Endothelial cell of umbilical vein (primary cell): Measurements from ENCODE around the gene STAB2. TPM values are rescaled to one million over a fixed set of nuclear protein-coding genes. Genes with fewer than 3 reads are reported as not detected.

ENCODE experiments used
- BruUV-seq: library from RNA; stranded (reverse); fragments of 400-500 nt; replicated peaks from 2 replicates; lab custom pipeline; 2021; lab: Mats Ljungman, UMichigan
- CTCF ChIA-PET: fragments of 300-600, 350-600 bp; sonication (Branson Sonifier 250); formaldehyde crosslinking; loops from one replicate; lab custom pipeline; 2021; ENCODE audit warnings: antibody characterized with exemption, inconsistent platforms; lab: Charles Lee
- POLR2A ChIA-PET: fragments of 300-600, 350-600 bp; sonication (Branson Sonifier 250); formaldehyde crosslinking; loops from one replicate; lab custom pipeline; 2021; ENCODE audit warnings: antibody characterized with exemption, inconsistent platforms; lab: Charles Lee
- DNase-seq: peaks from one replicate; pipeline ENCODE4 v3.0.0-alpha.2; 2011; ENCODE audit warnings: low read depth, low spot score
- FAIRE-seq: peaks from 2 replicates; lab custom pipeline; 2011; peaks lifted over from hg19 to GRCh38; lab: Jason Lieb, UNC
- H2AFZ ChIP-seq: 2 replicates; pipeline ENCODE4 v1.6.0; 2012; ENCODE audit warnings: low read depth, low read length, control low read depth, inconsistent platforms
- H3K27ac ChIP-seq: 2 replicates; pipeline ENCODE4 v1.5.1; 2011; ENCODE audit warnings: low read depth, mild to moderate bottlenecking, control low read depth, low read length, moderate library complexity; ENCODE audit not compliant: insufficient read depth
- H3K27me3 ChIP-seq, 2 experiments: 2 replicates each; pipeline versions ENCODE4 v1.6.0 to v1.6.1; 2011; ENCODE audit warnings: low read length in 2 of 2, mixed read lengths in 1 of 2; ENCODE audit not compliant: control insufficient read depth in 2 of 2, insufficient read depth in 2 of 2
- H3K36me3 ChIP-seq, 2 experiments: 2 replicates in 1 of 2; 3 replicates in 1 of 2; pipeline ENCODE4 v1.5.1; 2011; ENCODE audit warnings: low read length in 2 of 2, mild to moderate bottlenecking in 1 of 2, moderate library complexity in 1 of 2; ENCODE audit not compliant: control insufficient read depth in 2 of 2, insufficient read depth in 2 of 2; ENCODE audit errors: extremely low read depth in 1 of 2
- H3K4me1 ChIP-seq: 3 replicates; pipeline ENCODE4 v1.5.1; 2011; ENCODE audit warnings: mild to moderate bottlenecking, low read length; ENCODE audit not compliant: control insufficient read depth, insufficient read depth; ENCODE audit errors: extremely low read depth
- H3K4me2 ChIP-seq: 2 replicates; pipeline ENCODE4 v1.6.1; 2011; ENCODE audit warnings: low read length, control low read depth, mixed read lengths; ENCODE audit not compliant: insufficient read depth
- H3K4me3 ChIP-seq, 3 experiments: fragments of 200-600 bp in 1 of 3; sonication (generic), shearing (Covaris generic) in 1 of 3; replicated peaks in 1 of 3; 2 replicates each; pipeline ENCODE4 v1.5.1; 2011 to 2016; ENCODE audit warnings: control low read depth in 3 of 3, low read length in 3 of 3, mild to moderate bottlenecking in 2 of 3, inconsistent platforms in 1 of 3, low read depth in 1 of 3, moderate library complexity in 1 of 3; ENCODE audit not compliant: insufficient read depth in 1 of 3
- H3K79me2 ChIP-seq: 2 replicates; pipeline ENCODE4 v1.6.0; 2012; ENCODE audit warnings: low read length, inconsistent platforms; ENCODE audit not compliant: control insufficient read depth, insufficient read depth
- H3K9ac ChIP-seq: replicated peaks from 2 replicates; pipeline ENCODE3; 2011; ENCODE audit warnings: low read length, control low read depth; ENCODE audit not compliant: insufficient read depth; ENCODE audit errors: extremely low read depth
- H3K9me1 ChIP-seq: replicated peaks from 3 replicates; pipeline ENCODE4 v1.6.0; 2011; ENCODE audit warnings: mild to moderate bottlenecking, low read length; ENCODE audit not compliant: control insufficient read depth, insufficient read depth; ENCODE audit errors: extremely low read depth
- H3K9me3 ChIP-seq: replicated peaks from 2 replicates; pipeline ENCODE4 v1.5.1; 2012; ENCODE audit warnings: low read length, inconsistent platforms; ENCODE audit not compliant: control insufficient read depth, insufficient read depth
- H4K20me1 ChIP-seq: replicated peaks from 2 replicates; pipeline ENCODE3; 2011; ENCODE audit warnings: mild to moderate bottlenecking, low read length; ENCODE audit not compliant: control insufficient read depth, insufficient read depth; ENCODE audit errors: extremely low read depth
- CTCF ChIP-seq, 2 donors: IDR thresholded peaks; 1 replicate in 1 of 2; 2 replicates in 1 of 2; pipeline ENCODE4 v1.5.1; 2011; ENCODE audit warnings: low read length in 2 of 2, mild to moderate bottlenecking in 2 of 2, moderate library complexity in 2 of 2, control low read depth in 1 of 2, inconsistent platforms in 1 of 2, low read depth in 1 of 2; ENCODE audit not compliant: insufficient read depth in 1 of 2; ENCODE audit errors: extremely low read depth in 1 of 2
- EZH2 ChIP-seq: IDR thresholded peaks from 2 replicates; pipeline ENCODE4 v1.6.1; 2012; ENCODE audit warnings: borderline replicate concordance, low read depth, mild to moderate bottlenecking, moderate library complexity, low read length, inconsistent platforms; ENCODE audit not compliant: severe bottlenecking
- FOS ChIP-seq: IDR thresholded peaks from 2 replicates; pipeline ENCODE4 v1.6.1; 2011; ENCODE audit warnings: mild to moderate bottlenecking, low read length, moderate library complexity, borderline replicate concordance; ENCODE audit not compliant: insufficient read depth
- GATA2 ChIP-seq: IDR thresholded peaks from 2 replicates; pipeline ENCODE4 v1.7.0; 2011; ENCODE audit warnings: low read depth, mild to moderate bottlenecking, moderate library complexity, mixed read lengths, low read length; ENCODE audit not compliant: insufficient read length, insufficient read depth
- JUN ChIP-seq: IDR thresholded peaks from 2 replicates; pipeline ENCODE4 v1.6.1; 2011; ENCODE audit warnings: borderline replicate concordance, low read depth; ENCODE audit not compliant: insufficient read length, insufficient read depth
- MYC ChIP-seq: IDR thresholded peaks from one replicate; pipeline ENCODE4 v1.6.1; 2011; ENCODE audit warnings: mild to moderate bottlenecking, low read depth, low read length
- POLR2A ChIP-seq: IDR thresholded peaks from 2 replicates; pipeline ENCODE4 v1.6.1; 2012; ENCODE audit warnings: low read depth, mild to moderate bottlenecking, control low read depth, low read length
- POLR2AphosphoS5 ChIP-seq: IDR thresholded peaks from 2 replicates; pipeline ENCODE4 v1.6.1; 2012; ENCODE audit warnings: low read depth, mild to moderate bottlenecking, control low read depth, low read length, moderate library complexity; ENCODE audit not compliant: insufficient read depth
- dilution Hi-C: fragments of 300-500 bp; cut with MboI; formaldehyde crosslinking; loops from one replicate; pipeline ENCODE4 v1.15.0; 2019; ENCODE audit warnings: low sequenced_read_pairs; ENCODE audit not compliant: extremely low pct_ligation_motif_present
- intact Hi-C: fragments of 100-400 bp; cut with micrococcal nuclease; formaldehyde crosslinking; loops from one replicate; pipeline ENCODE4 v1.10.0; 2022
- polyA plus RNA-seq, 4 experiments: library from polyadenylated mRNA; depleted of rRNA in 3 of 4; stranded (reverse) in 3 of 4; unstranded in 1 of 4; fragments of >200 nt; gene quantifications; 2 replicates each; pipeline versions ENCODE4 v1.2.1 to v1.2.3, GENCODE V29; 2011 to 2012; ENCODE audit warnings: missing spikeins in 1 of 4
- total RNA-seq: library from RNA; stranded (reverse); gene quantifications from 2 replicates; pipeline ENCODE4 v1.2.3, GENCODE V29; 2021
- TF ChIP-seq, protein P1 (sequence below): IDR thresholded peaks from 2 replicates; pipeline ENCODE4 v1.6.1; 2011; ENCODE audit not compliant: insufficient read depth, insufficient read length

The STAB2 gene
- total and polyA plus RNA-seq, 2 donors (not counting 3 experiments of a cell fraction or from before 2014, with no cell fraction given): 0.01 TPM; not detected in 1

DNA sequence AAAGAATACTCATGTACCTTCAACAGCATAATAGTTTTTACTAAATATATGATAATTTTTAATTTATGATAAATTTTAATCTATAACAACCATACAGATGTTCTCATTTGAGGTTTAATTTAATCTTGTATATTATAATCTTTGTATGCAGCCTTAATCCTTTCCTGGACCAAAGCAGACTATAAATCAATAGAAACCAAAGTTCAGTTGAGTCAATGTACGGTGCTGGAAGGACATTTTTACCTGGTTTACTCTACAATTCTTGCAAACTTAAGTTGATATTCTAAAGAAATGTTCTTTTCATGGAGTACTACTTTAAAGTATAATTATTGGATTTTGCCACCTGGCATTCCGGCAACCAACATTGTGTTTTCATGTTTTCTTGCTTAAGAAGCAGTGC lies 118.0 kb downstream of the STAB2 start:
- no peak overlapping the region for H3K4me2 ChIP-seq
- POLR2A ChIA-PET: no interaction called here

More for the DNA sequence above, 118.0 kb downstream of the STAB2 start:
- Histone ChIP-seq H3K9ac (no peak overlapping the region), H3K27ac (no peak overlapping the region), H3K36me3 (no peaks in the 10 kb centered on the region), H3K4me3 (no peak overlapping the region), H3K9me1 (no peaks in the 10 kb centered on the region), H3K4me1 (no peaks in the 10 kb centered on the region), H3K27me3 (peaks cover 0 to 4% of the 10 kb centered on the region in 2 experiments), H2AFZ (no peak overlapping the region), H3K9me3 (no peaks in the 10 kb centered on the region), H3K79me2 (no peaks in the 10 kb centered on the region), H4K20me1 (no peaks in the 10 kb centered on the region)
- DNase-seq (no peak), FAIRE-seq (no peak)
- BruUV-seq: no TSS peak
- TF ChIP-seq POLR2A (no peak), FOS (no peak), CTCF (IDR thresholded peaks at IDR 0.05; ENCODE audit: extremely low read depth in 1 of 2, insufficient read depth in 1 of 2, low read depth in 1 of 2, low read length in 2 of 2) (no peak), MYC (no peak), GATA2 (no peak), JUN (no peak), POLR2AphosphoS5 (no peak), EZH2 (no peak)
- TF ChIP-seq, protein P1, sequence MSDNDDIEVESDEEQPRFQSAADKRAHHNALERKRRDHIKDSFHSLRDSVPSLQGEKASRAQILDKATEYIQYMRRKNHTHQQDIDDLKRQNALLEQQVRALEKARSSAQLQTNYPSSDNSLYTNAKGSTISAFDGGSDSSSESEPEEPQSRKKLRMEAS: no peak
- dilution Hi-C loops: no loop called here
- intact Hi-C loops: no loop called here
- CTCF ChIA-PET: no interaction called here
